Adrenal gland (tissue), 5 donors: ENCODE results near the gene VRK2.

Source experiments
- CTCF ChIP-seq, 6 experiments: fragments of 450-650 bp in 4 of 6; fragments of 200-600 bp in 2 of 6; sonication (generic) in 1 of 6; IDR thresholded peaks; 1 replicate in 5 of 6; 2 replicates in 1 of 6; pipeline versions ENCODE4 v1.5.1 to v1.8.0; 2016 to 2021; ENCODE audit warnings: antibody characterized with exemption in 6 of 6, mild to moderate bottlenecking in 2 of 6, moderate library complexity in 1 of 6
- POLR2A ChIP-seq, 2 donors: fragments of 450-650 bp; IDR thresholded peaks; one replicate each; pipeline ENCODE4 v1.6.1; 2017; ENCODE audit warnings: antibody characterized with exemption in 2 of 2, mild to moderate bottlenecking in 2 of 2, moderate library complexity in 1 of 2
- donor health status: DM: no; HTN: no; CAD: no.

- TF ChIP-seq POLR2A (IDR thresholded peaks at IDR 0.05) (no peak), CTCF (IDR thresholded peaks at IDR 0.05) (no peak)
Measured at GRCh38 chr2:58180635-58181034, 134.0 kb downstream of the VRK2 start.
